ENCODE data around the gene BPIFA3.
A peak's percentile ranks its signal among the peaks of the same experiment; 100 is the strongest.

The BPIFA3 gene

DNA sequence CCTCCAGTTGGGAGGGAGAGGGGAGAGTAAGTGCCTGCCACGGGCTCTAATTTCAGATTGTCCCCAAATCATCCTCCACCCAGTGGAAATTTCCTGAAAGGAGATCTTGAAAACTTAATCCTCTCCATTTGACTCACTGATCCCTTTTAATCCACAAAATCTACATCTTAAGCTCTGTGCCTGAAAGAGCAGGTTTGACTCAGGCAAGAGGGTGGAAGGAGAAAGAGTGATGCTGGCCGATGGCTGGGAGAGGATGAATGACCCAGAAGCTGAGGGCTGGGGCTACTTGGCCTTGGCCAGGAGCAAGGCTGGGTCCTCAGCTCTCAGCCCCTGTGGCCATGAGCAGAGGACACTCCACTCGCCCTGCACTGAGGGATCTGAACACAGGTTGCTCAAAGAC lies 41.1 kb upstream of the BPIFA3 start:
- H3K9me3 ChIP-seq (ENCODE audit: severe bottlenecking), result peaks cover 2% of the 10 kb centered on the region
- ATAC-seq (ENCODE audit: low read depth) (no peak), DNase-seq (ENCODE audit: low spot score) (no peak)
- no peaks in the 10 kb centered on the region for H3K27me3 ChIP-seq (ENCODE audit: insufficient read depth, poor library complexity, severe bottlenecking)
- TF ChIP-seq CTCF (IDR thresholded peaks at IDR 0.05; ENCODE audit: poor library complexity, severe bottlenecking), result no peak
- H3K36me3 ChIP-seq (ENCODE audit: low read depth), result no peaks in the 10 kb centered on the region
- no peaks in the 10 kb centered on the region for H3K4me1 ChIP-seq (ENCODE audit: insufficient read depth, poor library complexity, severe bottlenecking)
- no peak overlapping the region for H3K27ac ChIP-seq (ENCODE audit: poor library complexity, severe bottlenecking)
- H3K4me3 ChIP-seq (ENCODE audit: severe bottlenecking), result no peak overlapping the region

DNA sequence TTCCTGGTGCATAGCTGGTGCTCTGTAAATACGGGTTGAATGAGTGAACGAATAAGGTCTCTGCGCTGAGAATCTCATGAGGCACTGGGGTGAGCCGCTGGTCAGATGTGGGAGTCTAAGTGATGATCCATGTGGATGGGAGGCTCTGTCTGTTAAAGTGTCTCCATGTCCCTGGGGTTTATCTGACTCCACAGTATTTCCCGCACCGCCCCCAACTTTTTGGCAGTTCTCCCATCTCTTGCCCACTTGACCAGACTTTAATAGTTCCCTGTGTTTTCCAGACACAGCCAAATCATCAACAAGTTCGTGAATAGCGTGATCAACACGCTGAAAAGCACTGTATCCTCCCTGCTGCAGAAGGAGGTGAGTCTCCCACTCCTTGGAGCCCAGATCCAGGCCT lies 39.3 kb upstream of the BPIFA3 start:
- DNase-seq (ENCODE audit: low spot score) (peak; percentile 60), ATAC-seq (ENCODE audit: low read depth) (no peak)
- Histone ChIP-seq H3K4me1 (ENCODE audit: insufficient read depth, poor library complexity, severe bottlenecking) (no peaks in the 10 kb centered on the region), H3K9me3 (ENCODE audit: severe bottlenecking) (no peaks in the 10 kb centered on the region), H3K27me3 (ENCODE audit: insufficient read depth, poor library complexity, severe bottlenecking) (no peaks in the 10 kb centered on the region), H3K27ac (ENCODE audit: poor library complexity, severe bottlenecking) (no peak overlapping the region), H3K4me3 (ENCODE audit: severe bottlenecking) (no peak overlapping the region), H3K36me3 (ENCODE audit: low read depth) (no peaks in the 10 kb centered on the region)
- TF ChIP-seq CTCF (IDR thresholded peaks at IDR 0.05; ENCODE audit: poor library complexity, severe bottlenecking), result no peak

GRCh38 chr20:33178726-33179125 lies 38.4 kb upstream of the BPIFA3 start:
- peak; percentile 49 for DNase-seq (ENCODE audit: low spot score)
- TF ChIP-seq CTCF (IDR thresholded peaks at IDR 0.05; ENCODE audit: poor library complexity, severe bottlenecking), result no peak
- H3K27me3 ChIP-seq (ENCODE audit: insufficient read depth, poor library complexity, severe bottlenecking), result no peaks in the 10 kb centered on the region
- H3K36me3 ChIP-seq (ENCODE audit: low read depth), result no peaks in the 10 kb centered on the region
- peak; percentile 49; the same call in 2 of the 3 replicates for ATAC-seq (ENCODE audit: low read depth)
- no peaks in the 10 kb centered on the region for H3K9me3 ChIP-seq (ENCODE audit: severe bottlenecking)
- no peak overlapping the region for H3K27ac ChIP-seq (ENCODE audit: poor library complexity, severe bottlenecking)
- H3K4me1 ChIP-seq (ENCODE audit: insufficient read depth, poor library complexity, severe bottlenecking), result no peaks in the 10 kb centered on the region
- no peak overlapping the region for H3K4me3 ChIP-seq (ENCODE audit: severe bottlenecking)

- DNase-seq (ENCODE audit: low spot score) (no peak), ATAC-seq (ENCODE audit: low read depth) (no peak)
- H3K9me3 ChIP-seq (ENCODE audit: severe bottlenecking), result no peaks in the 10 kb centered on the region
- TF ChIP-seq CTCF (IDR thresholded peaks at IDR 0.05; ENCODE audit: poor library complexity, severe bottlenecking), result no peak
- H3K4me3 ChIP-seq (ENCODE audit: severe bottlenecking), result no peak overlapping the region
- no peaks in the 10 kb centered on the region for H3K36me3 ChIP-seq (ENCODE audit: low read depth)
- H3K27ac ChIP-seq (ENCODE audit: poor library complexity, severe bottlenecking), result no peak overlapping the region
- no peaks in the 10 kb centered on the region for H3K27me3 ChIP-seq (ENCODE audit: insufficient read depth, poor library complexity, severe bottlenecking)
- no peaks in the 10 kb centered on the region for H3K4me1 ChIP-seq (ENCODE audit: insufficient read depth, poor library complexity, severe bottlenecking)
Observed at GRCh38 chr20:33180169-33180568, 37.0 kb upstream of the BPIFA3 start.

GRCh38 chr20:33181482-33182093 lies 35.6 kb upstream of the BPIFA3 start:
- Histone ChIP-seq H3K9me3 (ENCODE audit: severe bottlenecking) (no peaks in the 10 kb centered on the region), H3K27ac (ENCODE audit: poor library complexity, severe bottlenecking) (no peak overlapping the region), H3K4me3 (ENCODE audit: severe bottlenecking) (no peak overlapping the region), H3K36me3 (ENCODE audit: low read depth) (no peaks in the 10 kb centered on the region), H3K4me1 (ENCODE audit: insufficient read depth, poor library complexity, severe bottlenecking) (no peaks in the 10 kb centered on the region), H3K27me3 (ENCODE audit: insufficient read depth, poor library complexity, severe bottlenecking) (no peaks in the 10 kb centered on the region)
- DNase-seq (ENCODE audit: low spot score), result peak; percentile 73
- ATAC-seq (ENCODE audit: low read depth), result no peak
- no peak for TF ChIP-seq CTCF (IDR thresholded peaks at IDR 0.05; ENCODE audit: poor library complexity, severe bottlenecking)
